DOHH2 (cell line): ENCODE measurements around the gene PREX1.

ENCODE experiments used
- CTCF ChIP-seq: fragments of 200-600 bp; sonication (generic); IDR thresholded peaks from one replicate; pipeline ENCODE4 v1.5.1; 2014; ENCODE audit warnings: antibody characterized with exemption, mild to moderate bottlenecking, low read depth, low read length; ENCODE audit not compliant: poor library complexity, severe bottlenecking
- EZH2phosphoT487 ChIP-seq: fragments of 200-600 bp; sonication (generic); IDR thresholded peaks from 2 replicates; pipeline ENCODE4 v1.6.1; 2017; ENCODE audit warnings: borderline replicate concordance, mild to moderate bottlenecking, antibody characterized with exemption, low read length, moderate library complexity, mixed read lengths

- TF ChIP-seq CTCF (no peak), EZH2phosphoT487 (no peak)
These were observed 102.8 kb downstream of the PREX1 start for GRCh38 chr20:48724891-48725554.
